ENCODE measurements around the gene SEC63. TPM values are rescaled to one million over a fixed set of nuclear protein-coding genes. Genes with fewer than 3 reads are reported as not detected.
A peak's percentile ranks its signal among the peaks of the same experiment; 100 is the strongest.

Gene SEC63
- total and polyA plus RNA-seq, 4 donors, result 22.9 to 102 (median 65.9) TPM

DNA sequence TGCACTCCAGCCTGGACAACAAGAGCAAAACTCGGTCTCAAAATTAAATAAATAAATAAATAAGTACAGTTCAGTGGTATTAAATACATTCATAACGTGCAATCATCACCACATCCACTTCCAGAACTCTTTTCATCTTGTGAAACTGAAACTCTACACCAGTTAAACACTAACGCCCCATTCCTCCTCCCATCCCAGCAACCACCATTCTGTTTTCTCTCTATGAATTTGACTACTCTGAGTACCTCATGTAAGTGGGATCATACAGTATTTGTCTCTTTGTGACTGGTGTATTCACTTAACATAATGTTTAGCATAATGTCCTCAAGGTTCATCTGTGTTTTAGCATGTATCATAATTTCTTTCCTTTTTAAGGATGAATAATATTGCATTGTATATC lies 104.8 kb downstream of the SEC63 start:
- no peak overlapping the region for H3K9ac ChIP-seq (ENCODE audit: insufficient read depth in 1 of 2, low read length in 2 of 2)
- WGBS, 2 donors, result 78 to 82% methylated on average over 3 of the region's 3 CpGs
- H3K4me1 ChIP-seq (ENCODE audit: control insufficient read depth in 5 of 5, insufficient read depth in 5 of 5, low read length in 5 of 5), result peaks cover 0 to 4% (median 0%) of the 10 kb centered on the region in 5 donors
- H3K27ac ChIP-seq (ENCODE audit: low read depth in 1 of 2, low read length in 1 of 2), result no peak overlapping the region
- TF ChIP-seq, protein P1, sequence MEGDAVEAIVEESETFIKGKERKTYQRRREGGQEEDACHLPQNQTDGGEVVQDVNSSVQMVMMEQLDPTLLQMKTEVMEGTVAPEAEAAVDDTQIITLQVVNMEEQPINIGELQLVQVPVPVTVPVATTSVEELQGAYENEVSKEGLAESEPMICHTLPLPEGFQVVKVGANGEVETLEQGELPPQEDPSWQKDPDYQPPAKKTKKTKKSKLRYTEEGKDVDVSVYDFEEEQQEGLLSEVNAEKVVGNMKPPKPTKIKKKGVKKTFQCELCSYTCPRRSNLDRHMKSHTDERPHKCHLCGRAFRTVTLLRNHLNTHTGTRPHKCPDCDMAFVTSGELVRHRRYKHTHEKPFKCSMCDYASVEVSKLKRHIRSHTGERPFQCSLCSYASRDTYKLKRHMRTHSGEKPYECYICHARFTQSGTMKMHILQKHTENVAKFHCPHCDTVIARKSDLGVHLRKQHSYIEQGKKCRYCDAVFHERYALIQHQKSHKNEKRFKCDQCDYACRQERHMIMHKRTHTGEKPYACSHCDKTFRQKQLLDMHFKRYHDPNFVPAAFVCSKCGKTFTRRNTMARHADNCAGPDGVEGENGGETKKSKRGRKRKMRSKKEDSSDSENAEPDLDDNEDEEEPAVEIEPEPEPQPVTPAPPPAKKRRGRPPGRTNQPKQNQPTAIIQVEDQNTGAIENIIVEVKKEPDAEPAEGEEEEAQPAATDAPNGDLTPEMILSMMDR (IDR thresholded peaks at IDR 0.05; ENCODE audit: control extremely low read depth, extremely low read depth), result no peak
- no peaks in the 10 kb centered on the region for H3K36me3 ChIP-seq (ENCODE audit: control insufficient read depth in 4 of 4, insufficient read depth in 4 of 4, low read length in 4 of 4)
- DNase-seq (no peak), ATAC-seq (ENCODE audit: insufficient read depth, low FRiP score) (no peak)
- no peaks in the 10 kb centered on the region for H3K9me3 ChIP-seq (ENCODE audit: control insufficient read depth in 4 of 4, insufficient read depth in 3 of 4, low read length in 3 of 4)
- no peak overlapping the region for H3K4me3 ChIP-seq
- no peaks in the 10 kb centered on the region for H3K27me3 ChIP-seq (ENCODE audit: control insufficient read depth in 3 of 3, insufficient read depth in 3 of 3, low read length in 2 of 3)

DNA sequence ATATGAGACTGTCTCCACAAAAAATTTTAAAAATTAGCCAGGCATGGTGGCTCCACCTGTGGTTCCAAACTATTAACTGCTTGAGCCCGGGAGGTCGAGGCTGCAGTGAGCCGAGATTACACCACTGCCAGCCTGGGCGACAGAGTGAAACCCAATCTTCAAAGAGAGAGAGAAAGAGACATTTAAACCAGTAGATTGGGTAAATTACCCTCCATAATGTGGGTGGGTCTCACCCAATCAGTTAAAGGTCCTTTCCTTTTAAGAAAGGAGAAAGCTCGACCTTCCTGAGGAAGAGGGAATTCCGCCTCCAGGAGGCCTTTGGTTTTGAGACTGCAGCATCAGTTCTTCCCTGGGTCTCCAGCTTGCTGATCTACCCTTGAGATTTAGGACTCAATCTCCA lies 108.7 kb downstream of the SEC63 start:
- Histone ChIP-seq H3K4me1 (ENCODE audit: control insufficient read depth in 5 of 5, insufficient read depth in 5 of 5, low read length in 5 of 5) (peaks cover 0 to 10% (median 0%) of the 10 kb centered on the region in 5 donors), H3K9me3 (ENCODE audit: control insufficient read depth in 4 of 4, insufficient read depth in 3 of 4, low read length in 3 of 4) (no peaks in the 10 kb centered on the region), H3K9ac (ENCODE audit: insufficient read depth in 1 of 2, low read length in 2 of 2) (no peak overlapping the region), H3K36me3 (ENCODE audit: control insufficient read depth in 4 of 4, insufficient read depth in 4 of 4, low read length in 4 of 4) (no peaks in the 10 kb centered on the region), H3K27ac (ENCODE audit: low read depth in 1 of 2, low read length in 1 of 2) (no peak overlapping the region), H3K27me3 (ENCODE audit: control insufficient read depth in 3 of 3, insufficient read depth in 3 of 3, low read length in 2 of 3) (no peaks in the 10 kb centered on the region), H3K4me3 (no peak overlapping the region)
- DNase-seq (no peak), ATAC-seq (ENCODE audit: insufficient read depth, low FRiP score) (no peak)
- 92 to 93% methylated on average over 6 of the region's 6 CpGs for WGBS, 2 donors
- TF ChIP-seq, protein P1 (IDR thresholded peaks at IDR 0.05; ENCODE audit: control extremely low read depth, extremely low read depth), result no peak

GRCh38 chr6:107847844-107848802 lies 109.9 kb downstream of the SEC63 start:
- no peak overlapping the region for H3K27ac ChIP-seq (ENCODE audit: low read depth in 1 of 2, low read length in 1 of 2)
- 7 to 8% methylated on average over 50 to 52 of the region's 52 CpGs for WGBS, 2 donors
- ATAC-seq (ENCODE audit: insufficient read depth, low FRiP score), result peak; percentile 90
- peaks cover 0 to 10% (median 0%) of the 10 kb centered on the region in 5 donors for H3K4me1 ChIP-seq (ENCODE audit: control insufficient read depth in 5 of 5, insufficient read depth in 5 of 5, low read length in 5 of 5)
- H3K9me3 ChIP-seq (ENCODE audit: control insufficient read depth in 4 of 4, insufficient read depth in 3 of 4, low read length in 3 of 4), result no peaks in the 10 kb centered on the region
- H3K4me3 ChIP-seq, result no peak overlapping the region
- peak; percentile 90 to 92 (median 91) for DNase-seq
- H3K36me3 ChIP-seq (ENCODE audit: control insufficient read depth in 4 of 4, insufficient read depth in 4 of 4, low read length in 4 of 4), result no peaks in the 10 kb centered on the region
- TF ChIP-seq, protein P1 (IDR thresholded peaks at IDR 0.05; ENCODE audit: control extremely low read depth, extremely low read depth), result peak; percentile 73
- no peaks in the 10 kb centered on the region for H3K27me3 ChIP-seq (ENCODE audit: control insufficient read depth in 3 of 3, insufficient read depth in 3 of 3, low read length in 2 of 3)
- peak overlapping the region; percentile 42 to 66 for H3K9ac ChIP-seq (ENCODE audit: insufficient read depth in 1 of 2, low read length in 2 of 2)

Data from lung (tissue), 12 donors.